GM18861 (cell line): ENCODE data around the gene FOXP1.

Source experiments
- ATAC-seq: cut with Tn5 transposase; IDR thresholded peaks from one replicate; pipeline ENCODE4 v1.9.1; 2021; ENCODE audit not compliant: unreplicated experiment

The FOXP1 gene

GRCh38 chr3:71051259-71051595, 532.3 kb downstream of the FOXP1 start:
- ATAC-seq = no peak

- ATAC-seq = no peak
Observed at GRCh38 chr3:71050538-71051258, 532.8 kb downstream of the FOXP1 start.

- no peak for ATAC-seq
Observed at GRCh38 chr3:71050166-71050537, 533.4 kb downstream of the FOXP1 start.

GRCh38 chr3:71048948-71049347, 534.6 kb downstream of the FOXP1 start:
- no peak for ATAC-seq

GRCh38 chr3:71047616-71048531, 535.7 kb downstream of the FOXP1 start:
- no peak for ATAC-seq

GRCh38 chr3:71046791-71047190, 536.7 kb downstream of the FOXP1 start:
- ATAC-seq = no peak

- ATAC-seq = peak; percentile 54
Observed at GRCh38 chr3:71045917-71046282, 537.6 kb downstream of the FOXP1 start.

GRCh38 chr3:71045212-71045916, 538.2 kb downstream of the FOXP1 start:
- ATAC-seq = no peak

GRCh38 chr3:71042759-71043158, 540.8 kb downstream of the FOXP1 start:
- no peak for ATAC-seq

- no peak for ATAC-seq
Observed at GRCh38 chr3:71041371-71041770, 542.2 kb downstream of the FOXP1 start.

- ATAC-seq = no peak
Observed at GRCh38 chr3:71039332-71039731, 544.2 kb downstream of the FOXP1 start.

GRCh38 chr3:71037775-71038174, 545.8 kb downstream of the FOXP1 start:
- no peak for ATAC-seq

GRCh38 chr3:71035886-71036285, 547.6 kb downstream of the FOXP1 start:
- ATAC-seq = no peak

GRCh38 chr3:71035314-71035713, 548.2 kb downstream of the FOXP1 start:
- no peak for ATAC-seq

GRCh38 chr3:71033681-71034220, 549.8 kb downstream of the FOXP1 start:
- no peak for ATAC-seq

- peak; percentile 68 for ATAC-seq
Observed at GRCh38 chr3:71031914-71032521, 551.5 kb downstream of the FOXP1 start.

- no peak for ATAC-seq
Observed at GRCh38 chr3:71031181-71031580, 552.3 kb downstream of the FOXP1 start.

GRCh38 chr3:71030748-71031147, 552.8 kb downstream of the FOXP1 start:
- no peak for ATAC-seq

GRCh38 chr3:71029770-71030169, 553.8 kb downstream of the FOXP1 start:
- no peak for ATAC-seq

- ATAC-seq = no peak
Observed at GRCh38 chr3:71028802-71029201, 554.7 kb downstream of the FOXP1 start.

- no peak for ATAC-seq
Observed at GRCh38 chr3:71028184-71028583, 555.3 kb downstream of the FOXP1 start.
